ENCODE results near the gene NDUFAF8. TPM values are rescaled to one million over a fixed set of nuclear protein-coding genes. Genes with fewer than 3 reads are reported as not detected.

NDUFAF8 gene
- total and polyA plus RNA-seq, 9 donors: 14.6 to 66.3 (median 33.9) TPM

GRCh38 chr17:81234506-81234855, 4.6 kb upstream of the NDUFAF8 start:
- no peak overlapping the region for H3K4me3 ChIP-seq
- H3K9me3 ChIP-seq: no peaks in the 10 kb centered on the region
- WGBS, 3 donors: 88 to 96% (median 92%) methylated on average over 13 of the region's 13 CpGs
- no peak overlapping the region for H3K27ac ChIP-seq
- peaks cover 1% of the 10 kb centered on the region for H3K4me1 ChIP-seq (ENCODE audit: insufficient read depth)
- intact Hi-C loops (cut with DNase I): loop anchor here in 2 of 4 donors (5.0 to 10.0 kb wide), 2 partner anchors 92 to 240 kb away; partner anchors contain the start of gene CHMP6 (in 1 of the 2)
- DNase-seq: no peak
- H3K36me3 ChIP-seq: no peaks in the 10 kb centered on the region
- H3K27me3 ChIP-seq: no peaks in the 10 kb centered on the region
- no peak for TF ChIP-seq EP300 (IDR thresholded peaks at IDR 0.05)

GRCh38 chr17:81234940-81235821, 3.9 kb upstream of the NDUFAF8 start:
- Histone ChIP-seq H3K9me3 (no peaks in the 10 kb centered on the region), H3K36me3 (no peaks in the 10 kb centered on the region), H3K4me3 (no peak overlapping the region), H3K27ac (no peak overlapping the region), H3K27me3 (no peaks in the 10 kb centered on the region), H3K4me1 (ENCODE audit: insufficient read depth) (peaks cover 5% of the 10 kb centered on the region)
- no peak for DNase-seq
- no peak for TF ChIP-seq EP300 (IDR thresholded peaks at IDR 0.05)
- TF ChIP-seq POLR2A (IDR thresholded peaks at IDR 0.05): no peak
- TF ChIP-seq CTCF (IDR thresholded peaks at IDR 0.05): no peak
- intact Hi-C loops (cut with DNase I): loop anchor here in 2 of 4 donors (5.0 to 10.0 kb wide), 2 partner anchors 93 to 240 kb away; partner anchors contain the start of gene CHMP6 (in 1 of the 2)
- WGBS, 3 donors: 78 to 81% (median 80%) methylated on average over 25 to 26 of the region's 26 CpGs

- H3K36me3 ChIP-seq: no peaks in the 10 kb centered on the region
- H3K9me3 ChIP-seq: no peaks in the 10 kb centered on the region
- intact Hi-C loops (cut with DNase I): loop anchor here in 1 of 4 donors (10.0 kb wide), 1 partner anchor 241 kb away; the partner anchor contains the start of gene CHMP6
- DNase-seq: no peak
- no peak overlapping the region for H3K4me3 ChIP-seq
- 85 to 88% (median 87%) methylated on average over 32 of the region's 32 CpGs for WGBS, 3 donors
- H3K27me3 ChIP-seq: no peaks in the 10 kb centered on the region
- H3K4me1 ChIP-seq (ENCODE audit: insufficient read depth): peaks cover 5% of the 10 kb centered on the region
- TF ChIP-seq CTCF (IDR thresholded peaks at IDR 0.05): no peak
- TF ChIP-seq EP300 (IDR thresholded peaks at IDR 0.05): no peak
- H3K27ac ChIP-seq: no peak overlapping the region
These were observed 3.0 kb upstream of the NDUFAF8 start for GRCh38 chr17:81235822-81236740.

- Histone ChIP-seq H3K27ac (no peak overlapping the region), H3K4me1 (ENCODE audit: insufficient read depth) (peaks cover 5% of the 10 kb centered on the region), H3K4me3 (no peak overlapping the region), H3K36me3 (no peaks in the 10 kb centered on the region), H3K27me3 (no peaks in the 10 kb centered on the region), H3K9me3 (no peaks in the 10 kb centered on the region)
- intact Hi-C loops (cut with DNase I): loop anchor here in 1 of 4 donors (10.0 kb wide), 1 partner anchor 242 kb away; the partner anchor contains the start of gene CHMP6
- no peak for TF ChIP-seq EP300 (IDR thresholded peaks at IDR 0.05)
- no peak for TF ChIP-seq CTCF (IDR thresholded peaks at IDR 0.05)
- TF ChIP-seq POLR2A (IDR thresholded peaks at IDR 0.05): no peak
- DNase-seq: no peak
- WGBS, 3 donors: 86 to 89% (median 86%) methylated on average over 21 of the region's 21 CpGs
These were observed 2.3 kb upstream of the NDUFAF8 start for GRCh38 chr17:81236784-81237183.
